Fibroblast of skin of right biceps (primary cell): Measurements from ENCODE around the gene RPTOR.
A peak's percentile ranks its signal among the peaks of the same experiment; 100 is the strongest.

Source experiments
- DNase-seq: peaks from one replicate; pipeline ENCODE4 v3.0.0-alpha.2; 2013

Gene RPTOR, protein sequence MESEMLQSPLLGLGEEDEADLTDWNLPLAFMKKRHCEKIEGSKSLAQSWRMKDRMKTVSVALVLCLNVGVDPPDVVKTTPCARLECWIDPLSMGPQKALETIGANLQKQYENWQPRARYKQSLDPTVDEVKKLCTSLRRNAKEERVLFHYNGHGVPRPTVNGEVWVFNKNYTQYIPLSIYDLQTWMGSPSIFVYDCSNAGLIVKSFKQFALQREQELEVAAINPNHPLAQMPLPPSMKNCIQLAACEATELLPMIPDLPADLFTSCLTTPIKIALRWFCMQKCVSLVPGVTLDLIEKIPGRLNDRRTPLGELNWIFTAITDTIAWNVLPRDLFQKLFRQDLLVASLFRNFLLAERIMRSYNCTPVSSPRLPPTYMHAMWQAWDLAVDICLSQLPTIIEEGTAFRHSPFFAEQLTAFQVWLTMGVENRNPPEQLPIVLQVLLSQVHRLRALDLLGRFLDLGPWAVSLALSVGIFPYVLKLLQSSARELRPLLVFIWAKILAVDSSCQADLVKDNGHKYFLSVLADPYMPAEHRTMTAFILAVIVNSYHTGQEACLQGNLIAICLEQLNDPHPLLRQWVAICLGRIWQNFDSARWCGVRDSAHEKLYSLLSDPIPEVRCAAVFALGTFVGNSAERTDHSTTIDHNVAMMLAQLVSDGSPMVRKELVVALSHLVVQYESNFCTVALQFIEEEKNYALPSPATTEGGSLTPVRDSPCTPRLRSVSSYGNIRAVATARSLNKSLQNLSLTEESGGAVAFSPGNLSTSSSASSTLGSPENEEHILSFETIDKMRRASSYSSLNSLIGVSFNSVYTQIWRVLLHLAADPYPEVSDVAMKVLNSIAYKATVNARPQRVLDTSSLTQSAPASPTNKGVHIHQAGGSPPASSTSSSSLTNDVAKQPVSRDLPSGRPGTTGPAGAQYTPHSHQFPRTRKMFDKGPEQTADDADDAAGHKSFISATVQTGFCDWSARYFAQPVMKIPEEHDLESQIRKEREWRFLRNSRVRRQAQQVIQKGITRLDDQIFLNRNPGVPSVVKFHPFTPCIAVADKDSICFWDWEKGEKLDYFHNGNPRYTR (N-terminal part only)

DNA sequence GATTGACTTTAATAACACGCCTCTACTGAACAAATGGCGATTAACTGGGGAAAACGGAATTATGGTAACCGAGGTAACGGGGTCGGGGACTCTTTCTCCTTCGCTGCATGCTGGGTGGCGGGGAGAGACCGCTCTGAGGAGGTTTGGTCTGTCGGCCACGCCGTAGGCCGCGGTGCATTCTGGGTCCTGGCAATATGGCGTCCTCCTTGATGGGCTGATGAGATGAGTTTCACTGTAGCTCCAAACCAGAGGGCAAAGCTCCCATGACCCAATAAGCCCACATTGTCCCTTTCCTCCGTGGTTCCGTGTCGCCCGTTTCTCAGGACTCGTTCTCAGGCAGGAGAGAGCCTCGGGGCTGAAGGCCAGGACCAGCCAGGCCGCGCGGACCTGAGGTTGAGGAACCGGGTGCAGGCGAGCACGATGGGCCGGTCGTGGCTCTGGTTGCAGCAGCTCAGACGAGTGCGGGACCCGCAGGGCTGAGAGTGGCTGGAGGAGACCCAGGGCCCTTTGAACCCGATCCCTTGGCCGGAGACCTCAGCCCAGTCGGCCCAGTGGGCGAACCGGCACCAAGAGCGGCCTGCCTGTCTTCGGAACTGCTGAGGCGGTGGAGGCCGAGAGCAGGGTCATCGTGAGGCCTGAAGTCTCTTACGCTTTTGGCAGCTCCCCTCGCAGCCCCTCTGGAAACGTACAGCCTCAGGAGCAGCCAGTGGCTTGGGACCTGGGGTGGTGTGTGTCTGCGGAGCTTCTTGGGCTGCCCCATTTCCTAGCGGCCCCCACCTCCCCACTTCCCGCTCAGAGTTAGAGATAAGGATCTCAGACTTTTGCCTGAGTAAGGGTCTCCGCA is at the start of gene RPTOR:
TSS of gene RPTOR (plus strand) at position 184 of the 844 bp plus-strand sequence. CDS start 792 bp downstream, outside the sequence.
- DNase-seq = peak; percentile 90

DNA sequence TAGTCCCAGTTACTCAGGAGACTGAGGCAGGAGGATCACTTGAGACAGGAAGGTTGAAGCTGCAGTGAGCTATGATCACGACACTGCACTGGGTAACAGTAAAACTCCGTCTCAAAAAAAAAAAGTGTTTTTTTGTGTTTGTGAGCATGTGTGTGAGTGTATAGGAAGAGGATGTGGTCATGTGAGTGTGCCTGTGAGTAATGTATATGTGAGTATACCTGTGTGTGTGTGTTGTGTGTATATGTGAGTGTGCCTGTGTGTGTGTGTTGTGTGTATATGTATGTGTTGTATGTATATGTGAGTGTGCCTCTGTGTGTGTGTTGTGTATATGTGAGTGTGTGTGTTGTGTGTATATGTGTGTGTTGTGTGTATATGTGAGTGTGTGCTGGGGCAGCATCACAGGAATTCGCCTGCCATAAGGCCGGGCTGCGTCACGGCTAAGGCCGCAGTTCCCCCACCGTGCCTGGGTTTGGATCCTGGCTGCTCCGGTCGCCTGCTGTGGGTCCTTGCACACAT is 46.9 kb upstream of the RPTOR start:
- no peak for DNase-seq

DNA sequence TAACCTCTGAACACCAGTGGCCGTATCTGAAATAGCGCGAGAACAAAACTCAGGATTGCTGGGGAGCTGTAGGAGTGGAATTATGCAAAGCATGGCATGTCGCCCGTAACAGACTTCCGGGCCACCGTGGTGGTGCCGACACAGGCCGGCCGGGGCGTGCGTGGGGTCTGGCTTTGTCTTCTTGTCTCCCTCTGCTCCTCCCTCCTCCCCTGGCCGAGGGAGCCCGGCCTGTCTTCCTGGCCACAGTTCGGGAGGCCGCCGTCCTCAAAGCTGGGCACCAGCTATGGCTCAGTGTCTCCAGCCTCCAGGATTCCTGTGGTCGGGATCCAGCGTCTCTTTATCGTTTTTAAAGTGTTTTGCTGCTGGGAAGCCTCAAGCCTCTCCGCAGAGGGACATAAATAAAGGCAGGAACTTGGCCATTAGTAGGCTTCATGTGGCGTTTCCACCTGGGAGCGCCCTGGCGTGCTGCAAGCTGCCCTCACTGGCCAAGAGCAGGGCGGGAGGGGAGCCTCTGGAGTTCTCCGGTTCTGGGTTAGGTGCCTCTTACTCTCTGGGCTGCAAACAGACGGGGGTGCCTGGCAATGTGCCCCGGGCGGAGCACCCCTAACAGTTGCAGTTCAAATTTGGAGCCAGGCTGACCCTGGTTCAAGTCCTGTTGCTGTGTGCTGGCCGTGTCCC is 46.3 kb upstream of the RPTOR start:
- DNase-seq = peak; percentile 51

DNA sequence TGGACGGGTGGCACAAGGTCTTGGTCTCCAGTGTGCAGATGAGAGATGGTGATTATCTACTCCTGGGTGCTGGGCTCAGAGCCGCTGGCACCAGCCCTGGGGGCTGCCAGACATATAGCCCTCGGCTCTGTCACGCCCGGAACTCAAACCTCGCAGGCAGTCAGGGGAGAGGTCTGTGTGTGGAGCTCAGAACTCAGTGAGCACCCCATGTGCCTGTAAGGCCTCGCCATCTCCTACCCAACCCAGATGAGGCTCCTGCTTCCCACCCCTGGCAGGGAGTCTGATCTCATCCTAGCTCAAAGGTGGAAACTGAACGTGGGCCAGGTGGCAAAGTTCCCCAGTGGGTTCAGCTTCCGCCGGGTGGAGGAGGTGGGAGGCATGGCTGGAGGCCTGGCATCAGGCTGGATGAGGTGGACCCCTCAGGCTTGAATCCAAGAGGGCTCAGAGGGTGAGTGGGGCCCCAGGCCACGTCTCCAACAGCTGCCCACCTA is 45.7 kb upstream of the RPTOR start:
- no peak for DNase-seq

DNA sequence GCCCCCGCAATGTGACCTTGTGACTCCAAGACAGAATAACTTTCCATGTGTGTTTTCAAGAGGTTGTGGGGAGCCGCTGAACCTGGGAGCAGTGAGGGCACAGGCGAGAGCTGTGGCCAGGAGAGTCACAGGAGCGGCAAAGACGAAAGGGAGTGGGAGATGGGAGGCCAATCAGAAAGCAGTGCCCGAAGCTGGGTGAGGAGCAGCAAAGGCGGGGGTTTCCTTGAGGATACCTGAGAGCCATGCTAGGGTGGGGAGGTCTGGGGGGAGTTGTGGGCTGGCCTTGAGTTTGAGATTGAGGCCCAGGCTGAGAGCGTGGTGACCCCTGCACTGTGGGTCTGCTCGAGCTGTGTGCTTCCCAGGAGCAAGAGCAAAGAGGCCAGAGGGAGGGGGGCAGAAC is 45.1 kb upstream of the RPTOR start:
- DNase-seq = no peak

DNA sequence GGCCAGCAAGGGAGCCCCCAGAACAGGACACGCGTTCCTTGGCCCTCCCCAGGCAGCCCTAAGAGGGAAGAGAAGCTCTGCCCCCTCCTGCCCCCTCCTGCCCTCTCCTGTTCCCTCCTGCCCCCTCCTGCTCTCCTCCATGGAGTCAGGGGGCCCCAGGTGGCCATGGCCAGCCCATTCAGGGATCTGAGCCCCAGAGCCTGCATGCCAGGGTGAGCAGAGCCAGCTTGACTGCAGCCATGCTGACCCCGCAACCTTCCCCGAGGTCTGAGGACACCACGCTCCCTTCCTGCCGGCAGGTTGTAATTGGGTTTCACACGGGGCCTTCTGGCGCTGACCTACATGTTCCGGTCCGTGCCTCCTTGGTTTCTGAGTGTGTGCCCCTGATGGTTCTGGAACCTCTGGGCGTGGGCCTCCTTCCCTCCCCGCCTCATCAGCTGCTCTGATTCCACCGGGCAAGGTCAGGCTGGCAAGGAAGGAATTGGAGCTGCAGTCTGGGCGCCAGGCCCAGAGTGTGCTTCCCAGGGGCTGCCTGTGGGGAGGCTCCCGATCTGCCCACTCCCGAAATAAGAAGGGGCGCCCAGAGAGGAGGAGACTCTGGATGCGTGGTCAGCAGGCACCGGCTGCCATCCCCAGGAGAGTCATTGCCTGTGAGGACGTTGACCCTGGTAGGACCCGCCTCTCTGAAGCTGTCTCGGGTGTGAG is 44.5 kb upstream of the RPTOR start:
- no peak for DNase-seq

DNA sequence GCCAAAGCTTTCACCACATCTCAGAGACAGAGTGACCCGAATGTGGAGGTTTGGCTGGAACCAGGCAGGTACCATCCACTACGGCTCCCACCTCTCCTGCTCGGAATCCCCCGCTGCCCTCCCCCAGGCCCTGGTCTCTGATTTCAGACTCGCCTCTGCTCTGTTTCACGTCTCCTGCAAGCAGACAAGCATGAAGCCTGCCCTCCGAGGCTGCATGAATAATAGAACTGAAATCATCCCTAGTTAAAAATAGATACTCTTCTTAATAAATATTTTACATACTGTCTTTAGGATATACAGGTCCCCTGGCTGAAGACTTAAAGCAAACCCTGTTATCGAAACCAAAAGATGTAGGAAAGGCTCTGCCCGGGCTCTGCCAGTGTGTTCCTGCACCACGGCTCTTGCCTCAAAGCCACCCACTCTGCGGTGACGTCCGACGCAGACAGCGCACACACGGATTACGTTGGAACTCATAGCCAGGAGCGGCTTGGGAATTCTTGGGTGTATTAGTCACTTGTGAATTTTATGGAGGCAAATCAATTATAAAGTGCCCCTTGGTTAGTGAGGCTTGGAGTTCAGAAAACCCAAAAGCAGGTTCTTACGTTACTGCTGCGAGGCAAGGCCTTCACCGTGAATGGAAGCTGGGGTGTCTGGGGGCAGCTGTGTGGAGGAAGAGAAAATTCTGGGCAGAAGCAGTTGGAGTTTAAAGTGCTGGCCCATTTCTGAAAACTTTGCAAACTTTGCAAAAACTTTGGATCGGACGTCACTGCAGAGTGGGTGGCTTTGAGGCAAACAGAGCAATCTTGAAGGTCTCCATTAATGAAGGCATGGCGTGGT is 42.7 kb upstream of the RPTOR start:
- DNase-seq = peak; percentile 69

DNA sequence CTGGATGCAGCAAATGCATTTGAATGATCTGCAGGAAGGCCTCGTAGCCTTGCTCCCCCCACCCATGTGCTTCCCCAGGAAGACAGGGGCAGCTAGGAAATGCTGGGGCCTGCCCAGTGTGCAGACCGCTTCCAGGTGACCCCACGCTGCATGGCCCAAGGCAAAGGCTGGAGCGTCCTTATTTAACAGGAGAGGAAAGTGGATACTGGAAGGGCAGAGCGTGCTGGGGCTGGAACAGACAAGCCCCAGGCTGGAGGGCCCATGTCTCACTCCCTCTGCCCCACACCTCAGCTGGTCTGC is 42.1 kb upstream of the RPTOR start:
- no peak for DNase-seq

DNA sequence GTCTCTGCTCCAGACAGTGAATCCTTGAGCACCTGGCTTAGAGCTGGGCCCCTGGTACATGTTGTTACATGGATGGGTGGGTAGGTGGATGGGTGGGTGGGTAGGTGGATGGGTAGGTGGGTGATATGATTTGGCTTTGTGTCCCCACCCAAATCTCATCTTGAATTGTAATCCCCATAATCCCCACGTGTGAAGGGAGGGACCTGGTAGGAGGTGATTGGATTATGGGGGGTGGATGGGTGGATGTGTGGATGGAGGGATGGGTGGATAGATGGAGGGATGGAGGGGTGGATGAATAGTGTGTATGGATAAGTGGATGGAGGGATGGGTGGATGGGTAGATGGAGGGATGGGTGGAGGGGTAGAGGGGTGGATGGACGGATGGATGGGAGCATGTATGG is 41.6 kb upstream of the RPTOR start:
- no peak for DNase-seq

DNA sequence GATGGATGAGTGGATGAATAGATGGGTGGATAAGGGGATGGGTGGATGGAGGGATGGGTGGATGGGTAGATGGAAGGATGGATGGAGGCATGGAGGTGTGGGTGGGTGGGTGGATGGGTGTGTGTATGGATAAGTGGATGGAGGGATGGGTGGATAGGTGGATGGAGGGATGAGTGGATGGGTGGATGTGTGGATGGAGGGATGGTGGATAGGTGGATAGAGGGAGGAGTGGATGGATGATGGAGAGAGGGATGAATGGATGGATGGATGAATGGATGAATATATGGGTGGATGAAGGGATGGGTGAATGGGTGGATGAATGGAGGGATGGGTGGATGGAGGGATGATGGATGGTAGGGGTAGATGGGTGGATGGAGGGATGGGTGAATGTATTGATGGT is 40.7 kb upstream of the RPTOR start:
- DNase-seq = no peak

DNA sequence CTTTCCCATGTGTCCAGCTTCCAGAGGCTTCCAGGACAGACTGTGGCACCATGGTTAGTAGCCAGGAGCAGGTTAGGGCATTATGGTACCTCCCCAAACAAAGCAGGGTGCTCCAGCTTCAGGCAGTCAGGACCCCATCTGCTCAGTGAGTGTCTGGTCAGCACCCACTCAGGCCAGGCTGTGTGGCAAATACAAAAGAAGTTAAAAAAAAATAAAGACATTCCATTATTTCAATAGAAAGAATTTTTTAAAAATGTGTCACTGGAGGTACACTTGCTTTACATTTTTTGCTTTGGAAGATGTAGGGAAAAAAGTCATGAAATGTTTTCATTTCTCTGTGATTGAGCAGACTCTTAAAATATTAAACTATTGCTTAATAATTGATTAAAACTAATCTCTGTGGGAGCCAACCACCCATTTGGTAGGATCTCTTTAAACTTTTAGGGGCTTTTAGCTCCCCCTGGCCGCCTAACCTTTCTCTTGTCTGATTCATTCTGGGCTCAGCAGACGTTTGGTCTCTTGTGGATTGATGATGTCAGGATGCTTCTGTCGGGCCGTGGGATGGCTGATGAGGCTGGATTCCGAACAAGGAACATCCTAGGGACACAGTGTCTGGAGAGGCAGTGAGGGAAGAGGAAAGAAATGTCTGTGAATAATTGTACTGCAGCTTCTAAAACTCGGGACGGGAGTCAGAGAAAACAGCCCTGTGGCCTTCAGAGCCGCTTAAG is 39.8 kb upstream of the RPTOR start:
- peak; percentile 89 for DNase-seq

DNA sequence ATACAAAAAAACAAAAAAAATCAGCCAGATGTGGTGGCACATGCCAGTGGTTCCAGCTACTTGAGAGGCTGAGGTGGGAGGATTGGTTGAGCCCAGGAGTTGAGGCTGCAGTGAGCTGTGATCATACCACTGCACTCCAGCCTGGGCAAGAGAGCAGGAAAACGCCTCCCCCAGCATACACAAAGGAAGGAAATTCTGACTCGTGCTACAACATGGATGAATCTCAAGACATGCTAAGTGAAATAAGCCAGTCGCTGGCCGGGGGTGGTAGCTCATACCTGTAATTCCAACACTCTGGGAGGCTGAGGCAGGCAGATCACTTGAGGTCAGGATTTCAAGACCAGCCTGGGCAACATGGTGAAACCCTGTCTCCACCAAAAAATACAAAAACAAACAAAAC is 37.5 kb upstream of the RPTOR start:
- peak; percentile 61 for DNase-seq

DNA sequence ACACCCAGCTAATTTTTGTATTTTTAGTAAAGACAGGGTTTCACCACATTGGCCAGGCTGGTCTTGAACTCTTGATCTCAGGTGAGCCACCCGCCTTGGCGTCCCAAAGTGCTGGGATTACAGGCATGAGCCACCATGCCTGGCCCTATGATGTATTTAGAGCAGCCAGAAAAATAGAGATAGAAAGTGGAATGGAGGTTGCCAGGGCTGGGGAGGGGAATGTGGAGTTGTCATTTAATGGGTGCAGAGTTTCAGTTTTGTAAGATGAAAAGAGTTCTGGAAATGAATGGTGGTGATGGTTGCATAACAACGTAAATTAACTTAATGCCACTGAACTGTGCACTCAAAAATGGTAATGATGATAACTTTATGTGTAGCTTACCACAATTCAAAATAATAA is 36.7 kb upstream of the RPTOR start:
- DNase-seq = no peak

DNA sequence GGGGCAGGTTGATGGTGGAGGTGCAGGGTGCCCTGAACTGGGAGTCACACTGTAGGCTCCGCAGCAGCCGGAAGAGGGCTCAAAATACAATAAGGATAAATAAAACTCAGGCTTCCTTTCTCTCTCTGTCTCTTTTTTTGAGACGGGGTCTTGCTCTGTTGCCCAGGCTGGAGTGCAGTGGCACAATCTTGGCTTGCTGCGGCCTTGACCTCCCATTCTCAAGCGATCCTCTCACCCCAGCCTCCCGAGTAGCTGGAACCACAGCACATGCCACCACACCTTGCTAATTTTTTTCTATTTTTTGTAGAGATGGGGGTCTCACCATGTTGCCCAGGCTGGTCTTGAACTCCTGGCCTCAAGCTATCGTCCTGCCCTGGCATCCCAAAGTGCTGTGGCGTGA is 35.3 kb upstream of the RPTOR start:
- no peak for DNase-seq

DNA sequence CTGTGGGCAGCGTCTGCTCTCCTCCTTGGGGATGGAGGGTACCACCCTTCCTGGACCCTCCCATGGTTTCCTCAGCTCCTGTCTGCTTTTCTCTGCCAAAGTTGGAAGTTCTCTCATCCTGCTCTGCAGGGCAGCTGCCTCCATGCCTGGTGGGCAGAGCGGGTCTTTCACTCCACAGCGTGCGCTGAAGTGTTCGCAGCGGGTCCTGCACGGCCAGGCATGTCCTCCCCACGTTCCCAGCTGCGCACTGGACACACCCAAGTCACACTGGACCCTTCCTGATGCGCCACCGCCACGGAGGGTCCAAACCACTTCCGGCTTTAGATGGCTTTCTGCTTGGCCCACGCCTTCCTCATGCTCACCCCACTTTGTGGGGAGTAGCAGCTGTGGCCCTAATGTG is 34.5 kb upstream of the RPTOR start:
- no peak for DNase-seq

DNA sequence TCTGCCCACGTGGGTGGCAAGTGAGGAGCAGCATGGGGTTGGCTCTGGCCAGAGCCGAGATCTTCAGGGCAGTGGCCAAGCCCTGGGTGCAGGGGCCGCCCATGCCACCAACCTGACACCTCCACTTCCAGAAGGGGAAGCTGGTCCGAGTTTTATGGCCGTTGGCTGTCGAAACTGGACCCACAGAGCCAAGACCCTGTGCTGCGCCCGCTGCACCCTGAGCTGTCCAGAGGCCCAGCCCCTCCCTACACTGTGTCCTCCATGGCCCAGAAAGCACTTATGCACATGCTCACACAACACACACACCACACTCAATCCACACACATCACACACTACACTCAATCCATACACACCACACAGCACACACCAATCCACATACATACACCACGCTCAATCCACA is 33.9 kb upstream of the RPTOR start:
- DNase-seq = no peak

DNA sequence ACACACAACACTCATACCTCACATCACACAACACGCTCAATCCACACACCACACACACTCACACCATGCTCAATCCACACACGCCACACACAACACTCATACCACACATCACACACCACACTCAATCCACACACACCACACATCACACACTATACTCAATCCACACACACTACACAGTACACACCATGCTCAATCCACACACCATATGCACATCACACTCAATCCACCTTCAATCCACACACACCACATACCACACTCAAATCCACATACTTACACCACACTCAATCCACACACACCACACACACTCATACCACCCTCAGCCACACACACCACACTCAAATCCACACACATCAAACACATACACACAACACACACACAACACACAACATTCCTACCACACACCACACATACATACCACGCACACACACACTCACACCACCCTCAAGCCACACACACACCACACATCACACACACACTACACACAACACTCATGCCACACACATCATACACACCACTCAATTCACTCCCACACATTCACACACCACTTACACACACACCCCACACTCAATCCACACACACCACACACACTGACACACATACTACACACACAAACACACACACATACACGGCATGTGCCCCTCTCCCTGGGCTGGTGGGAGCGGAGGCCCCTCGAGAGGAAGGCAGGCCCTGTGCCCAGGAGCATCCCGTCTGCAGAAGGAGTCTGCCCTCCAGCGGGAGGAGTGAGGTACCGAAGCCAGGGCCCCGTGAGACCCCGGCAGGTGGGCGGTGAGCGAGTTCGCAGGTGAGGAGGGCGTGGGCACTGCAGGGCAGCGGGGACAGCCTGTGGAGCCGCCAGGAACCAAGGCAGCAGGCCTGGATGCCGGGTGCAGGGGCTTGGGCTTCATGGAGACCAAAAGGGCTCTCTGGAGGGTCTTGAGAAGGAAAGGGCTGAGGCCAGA is 33.1 kb upstream of the RPTOR start:
- no peak for DNase-seq

DNA sequence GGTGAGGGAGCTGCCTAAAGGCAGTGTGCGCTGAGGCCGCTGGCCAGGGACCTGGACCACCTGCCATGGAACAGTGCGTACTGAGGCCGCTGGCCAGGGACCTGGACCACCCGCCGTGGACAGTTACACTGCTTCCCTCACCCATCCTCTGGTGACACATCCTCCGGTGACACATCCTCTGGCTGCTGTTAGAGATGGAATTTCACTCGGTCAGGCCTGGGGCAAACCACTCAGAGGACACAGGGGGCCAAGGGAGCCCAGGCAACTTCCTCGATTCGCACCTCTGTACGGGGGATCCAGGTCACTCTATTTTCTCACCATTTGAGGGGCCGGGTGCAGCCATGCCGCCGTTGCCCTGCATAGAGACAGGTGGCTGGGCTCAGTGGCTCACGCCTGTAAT is 32.4 kb upstream of the RPTOR start:
- peak; percentile 71 for DNase-seq
